Heart right ventricle (tissue), 16 donors: ENCODE data around the gene ACSF3. TPM values are rescaled to one million over a fixed set of nuclear protein-coding genes. Genes with fewer than 3 reads are reported as not detected.

Experiments
- ATAC-seq, 8 donors: fragments of 200-7000 bp; cut with Tn5 transposase; one replicate each; pipeline ENCODE4 v1.9.1; 2020; ENCODE audit warnings: mild to moderate bottlenecking in 8 of 8, moderate library complexity in 8 of 8, moderate number of reproducible peaks in 1 of 8
- DNase-seq, 2 donors: peaks; one replicate each; pipeline ENCODE4 v3.0.0-alpha.2; 2020
- H3K27ac ChIP-seq, 10 donors: fragments of 200-600 bp; sonication (generic) in 2 of 10; one replicate each; pipeline versions ENCODE4 v1.5.0 to v1.8.0; 2020 to 2022; ENCODE audit warnings: mild to moderate bottlenecking in 3 of 10
- H3K27me3 ChIP-seq, 7 donors: fragments of 200-600 bp; one replicate each; pipeline ENCODE4 v1.8.0; 2021 to 2022; ENCODE audit warnings: mild to moderate bottlenecking in 2 of 7
- H3K36me3 ChIP-seq, 9 donors: fragments of 200-600 bp; sonication (generic) in 1 of 9; one replicate each; pipeline versions ENCODE4 v1.5.0 to v1.8.0; 2020 to 2022; ENCODE audit warnings: mild to moderate bottlenecking in 2 of 9
- H3K4me1 ChIP-seq, 9 donors: fragments of 200-600 bp; sonication (generic) in 1 of 9; one replicate each; pipeline versions ENCODE4 v1.5.0 to v1.8.0; 2020 to 2022; ENCODE audit warnings: mild to moderate bottlenecking in 4 of 9
- H3K4me3 ChIP-seq, 10 donors: fragments of 200-600 bp; sonication (generic) in 2 of 10; one replicate each; pipeline versions ENCODE4 v1.5.0 to v1.8.0; 2020 to 2022; ENCODE audit warnings: mild to moderate bottlenecking in 7 of 10, moderate library complexity in 2 of 10
- H3K9me3 ChIP-seq, 11 donors: fragments of 200-600 bp in 10 of 11; sonication (generic) in 2 of 11; one replicate each; pipeline versions ENCODE4 v1.5.0 to v1.8.0; 2013 to 2022; ENCODE audit warnings: mild to moderate bottlenecking in 2 of 11, control low read depth in 1 of 11, moderate library complexity in 1 of 11
- CTCF ChIP-seq, 9 donors: fragments of 200-600 bp; sonication (generic) in 2 of 9; IDR thresholded peaks; one replicate each; pipeline versions ENCODE4 v1.5.0 to v1.8.0; 2021 to 2022; ENCODE audit warnings: antibody characterized with exemption in 9 of 9, mild to moderate bottlenecking in 5 of 9, moderate library complexity in 1 of 9
- WGBS, 2 donors: extraction: QIAGEN DNeasy Blood & Tissue Kit; methylation state at CpG; one replicate each; pipeline ENCODE4 v1.1.7; 2013; ENCODE audit warnings: inconsistent platforms in 1 of 2; 5-methylcytosine and 5-hydroxymethylcytosine counted together
- intact Hi-C, 10 donors: fragments of 100-400 bp; cut with DNase I; formaldehyde crosslinking; loops; one replicate each; pipeline versions ENCODE4 v1.11.1 to v1.14.2; 2022
- polyA plus RNA-seq, 2 donors: library from polyadenylated mRNA; stranded (reverse); fragments of 200-250 nt; gene quantifications; one replicate each; pipeline ENCODE4 v1.2.3, GENCODE V29; 2013
- total RNA-seq, 10 donors: library from RNA; stranded (reverse); fragmentation: NEBNext Ultra II Directional in 3 of 10; extraction: Animal tissue kit (Norgen Biotek cat#: 25700) in 3 of 10; gene quantifications; one replicate each; pipeline versions ENCODE4 v1.2.1 to v1.2.4, GENCODE V29; 2021 to 2023
- donor health status: Arrhythmogenic right ventricular cardiomyopathy.
- donor health status: ischemic (EF 13 %, LVEDD 7.1; RV severe dilation, severe dysfunction).
- donor health status: healthy with polysubstance abuse.
- donor health status: DM: no; HTN: yes; CAD: no.
- donor health status: DM: no; HTN: no; CAD: no.
- donor health status: ischemic (EF 25% LVEDD 6.9; RV normal size, moderate dysfunction).
- donor health status: ischemic (EF 25% LVEDD 5.7; RV mildly dilated, moderate dysfunction).
- donor health status: healthy.
- donor health status: DM: yes; HTN: yes; CAD: no.
- donor health status: Ischemic cardiomyopathy.
- donor health status: ischemic (EF 35%, LVEDD 5.7; RV mildly dilated, moderate dysfunction).
- donor health status: nonischemic (EF 11% LVEDD 7.7; RV severe dilation, severe dysfunction).
- donor health status: DM: yes; HTN: yes; CAD: no.
- donor health status: PGD.
- donor health status: ischemic (EF 29% LVEDD 5.4; RV normal size, mild dysfunction).
- donor health status: nonischemic (EF 23%, LVEDD 6.1; RV moderate dilation, normal function).

Gene ACSF3
- total and polyA plus RNA-seq, 12 donors, result 11.0 to 36.9 (median 17.8) TPM

- no peak overlapping the region for H3K27ac ChIP-seq
- WGBS, 2 donors, result 90 to 93% methylated on average over 22 of the region's 22 CpGs
- H3K27me3 ChIP-seq, result no peaks in the 10 kb centered on the region
- no peak for ATAC-seq
- no peak for TF ChIP-seq CTCF (IDR thresholded peaks at IDR 0.05)
- H3K9me3 ChIP-seq, result peaks cover 0 to 10% (median under 1%) of the 10 kb centered on the region in 11 donors
- H3K36me3 ChIP-seq, result peaks cover 0 to 84% (median 29%) of the 10 kb centered on the region in 9 donors
- no peak overlapping the region for H3K4me3 ChIP-seq
- no peaks in the 10 kb centered on the region for H3K4me1 ChIP-seq
- DNase-seq, result no peak
- intact Hi-C loops, result no loop called here
Observed at GRCh38 chr16:89143911-89144675, 50.4 kb downstream of the ACSF3 start.

- 75 to 95% methylated on average over 6 of the region's 6 CpGs for WGBS, 2 donors
- no peak for TF ChIP-seq CTCF (IDR thresholded peaks at IDR 0.05)
- ATAC-seq, result peak in 1 of 8 donors; percentile 40
- Histone ChIP-seq H3K4me3 (no peak overlapping the region), H3K27me3 (no peaks in the 10 kb centered on the region), H3K36me3 (peaks cover 0 to 85% (median 35%) of the 10 kb centered on the region in 9 donors), H3K4me1 (no peaks in the 10 kb centered on the region), H3K27ac (no peak overlapping the region), H3K9me3 (peaks cover 0 to 16% (median 7%) of the 10 kb centered on the region in 11 donors)
- intact Hi-C loops, result no loop called here
- DNase-seq, result no peak
Observed at GRCh38 chr16:89144681-89145080, 51.0 kb downstream of the ACSF3 start.

- Histone ChIP-seq H3K9me3 (peaks cover 0 to 22% (median 7%) of the 10 kb centered on the region in 11 donors), H3K27ac (no peak overlapping the region), H3K4me3 (no peak overlapping the region), H3K36me3 (peaks cover 0 to 85% (median 41%) of the 10 kb centered on the region in 9 donors), H3K4me1 (no peaks in the 10 kb centered on the region), H3K27me3 (no peaks in the 10 kb centered on the region)
- intact Hi-C loops, result no loop called here
- TF ChIP-seq CTCF (IDR thresholded peaks at IDR 0.05), result no peak
- WGBS, 2 donors, result 97% methylated on average over 25 of the region's 25 CpGs
- no peak for DNase-seq
- no peak for ATAC-seq
Observed at GRCh38 chr16:89145406-89146161, 51.9 kb downstream of the ACSF3 start.

- DNase-seq, result no peak
- Histone ChIP-seq H3K36me3 (peaks cover 0 to 85% (median 37%) of the 10 kb centered on the region in 9 donors), H3K9me3 (peaks cover 0 to 22% (median 7%) of the 10 kb centered on the region in 11 donors), H3K27ac (no peak overlapping the region), H3K27me3 (no peaks in the 10 kb centered on the region), H3K4me1 (no peaks in the 10 kb centered on the region), H3K4me3 (no peak overlapping the region)
- no peak for TF ChIP-seq CTCF (IDR thresholded peaks at IDR 0.05)
- intact Hi-C loops, result no loop called here
- ATAC-seq, result no peak
- WGBS, 2 donors, result 97% methylated on average over 19 to 21 of the region's 21 CpGs
Observed at GRCh38 chr16:89146211-89147005, 52.8 kb downstream of the ACSF3 start.
